SK-N-SH (cell line): ENCODE results near the gene HTT. TPM values are rescaled to one million over a fixed set of nuclear protein-coding genes. Genes with fewer than 3 reads are reported as not detected.

Source experiments
- CTCF ChIA-PET: fragments of 300-600, 350-600 bp; formaldehyde crosslinking; extraction: SDS; loops from one replicate; lab custom pipeline; 2021; lab: Yijun Ruan, JAX
- POLR2A ChIA-PET: fragments of 350-600 bp; sonication (Branson Sonifier 250); formaldehyde crosslinking; extraction: SDS; loops from one replicate; lab custom pipeline; 2020; ENCODE audit warnings: antibody characterized with exemption, inconsistent platforms; lab: Yijun Ruan, JAX
- DNase-seq: peaks from one replicate; pipeline ENCODE4 v3.0.0; 2012
- H2AFZ ChIP-seq: fragments of 200-600 bp; sonication (generic); 2 replicates; pipeline ENCODE4 v1.8.1; 2016; ENCODE audit warnings: antibody characterized with exemption, mild to moderate bottlenecking, low read depth
- H3F3A ChIP-seq: fragments of 200-600 bp; sonication (generic); replicated peaks from 2 replicates; pipeline ENCODE3; 2016; ENCODE audit warnings: antibody characterized with exemption, mild to moderate bottlenecking; ENCODE audit not compliant: insufficient read depth
- H3K27ac ChIP-seq, 2 experiments: fragments of 200-500 bp in 1 of 2; fragments of 200-600 bp in 1 of 2; sonication (Bioruptor generic) in 1 of 2; sonication (generic), shearing (Covaris generic) in 1 of 2; 2 replicates each; pipeline versions ENCODE4 v1.5.1 to v1.6.1; 2014 to 2016; ENCODE audit warnings: low read depth in 2 of 2, inconsistent platforms in 1 of 2, low read length in 1 of 2, mild to moderate bottlenecking in 1 of 2, mixed read lengths in 1 of 2
- H3K27me3 ChIP-seq: fragments of 200-600 bp; sonication (generic), shearing (Covaris generic); 2 replicates; pipeline ENCODE4 v1.6.1; 2016; ENCODE audit warnings: mixed run types; ENCODE audit not compliant: insufficient read depth
- H3K36me3 ChIP-seq, 2 experiments: fragments of 200-500 bp in 1 of 2; fragments of 200-600 bp in 1 of 2; sonication (Bioruptor generic) in 1 of 2; sonication (generic) in 1 of 2; replicated peaks in 1 of 2; 2 replicates each; pipeline versions ENCODE3 to v1.5.1; 2014 to 2016; ENCODE audit warnings: low read length in 1 of 2, mild to moderate bottlenecking in 1 of 2; ENCODE audit not compliant: insufficient read depth in 2 of 2, control insufficient read depth in 1 of 2
- H3K4me1 ChIP-seq, 2 experiments: fragments of 200-500 bp in 1 of 2; fragments of 200-600 bp in 1 of 2; sonication (Bioruptor generic) in 1 of 2; sonication (generic), shearing (Covaris generic) in 1 of 2; 2 replicates each; pipeline versions ENCODE4 v1.5.1 to v1.6.1; 2014 to 2016; ENCODE audit warnings: low read depth in 1 of 2, low read length in 1 of 2, mixed run types in 1 of 2; ENCODE audit not compliant: insufficient read depth in 2 of 2, control insufficient read depth in 1 of 2
- H3K4me2 ChIP-seq: fragments of 200-600 bp; sonication (generic), shearing (Covaris generic); 2 replicates; pipeline ENCODE4 v1.6.1; 2017; ENCODE audit warnings: mixed run types
- H3K4me3 ChIP-seq, 2 experiments: fragments of 200-500 bp in 1 of 2; fragments of 200-600 bp in 1 of 2; sonication (Bioruptor generic) in 1 of 2; sonication (generic), shearing (Covaris generic) in 1 of 2; 2 replicates each; pipeline versions ENCODE4 v1.5.1 to v1.8.1; 2014 to 2016; ENCODE audit warnings: low read depth in 2 of 2, inconsistent platforms in 1 of 2, low read length in 1 of 2, mild to moderate bottlenecking in 1 of 2, mixed read lengths in 1 of 2, moderate library complexity in 1 of 2
- H3K79me2 ChIP-seq: fragments of 200-600 bp; sonication (generic); 2 replicates; pipeline ENCODE4 v1.8.1; 2017; ENCODE audit warnings: mild to moderate bottlenecking; ENCODE audit not compliant: insufficient read depth
- H3K9ac ChIP-seq: fragments of 200-600 bp; sonication (generic); 2 replicates; pipeline ENCODE4 v1.6.1; 2017; ENCODE audit warnings: mixed run types
- H3K9me2 ChIP-seq: fragments of 200-600 bp; sonication (generic); 2 replicates; pipeline ENCODE4 v1.6.1; 2017; ENCODE audit warnings: mixed run types
- H3K9me3 ChIP-seq: fragments of 200-600 bp; sonication (generic); 2 replicates; pipeline ENCODE4 v1.6.1; 2017; ENCODE audit warnings: mixed run types, mild to moderate bottlenecking, moderate library complexity
- H4K20me1 ChIP-seq: fragments of 200-600 bp; sonication (generic); 2 replicates; pipeline ENCODE4 v1.6.1; 2017; ENCODE audit warnings: mild to moderate bottlenecking, mixed run types; ENCODE audit not compliant: insufficient read depth
- ELF1 ChIP-seq: IDR thresholded peaks from 2 replicates; pipeline ENCODE4 v1.4.0; 2012
- EP300 ChIP-seq, 2 experiments: IDR thresholded peaks; 2 replicates each; pipeline versions ENCODE4 v1.4.0 to v1.6.1; 2012; ENCODE audit warnings: borderline replicate concordance in 1 of 2, low read depth in 1 of 2, low read length in 1 of 2
- FOSL2 ChIP-seq: IDR thresholded peaks from 2 replicates; pipeline ENCODE4 v1.4.0; 2012; ENCODE audit warnings: low read depth, mild to moderate bottlenecking, moderate library complexity, borderline replicate concordance
- FOXM1 ChIP-seq: IDR thresholded peaks from 2 replicates; pipeline ENCODE4 v1.4.0; 2012; ENCODE audit warnings: low read depth, mild to moderate bottlenecking
- JUND ChIP-seq: IDR thresholded peaks from 2 replicates; pipeline ENCODE4 v1.4.0; 2012
- MEF2A ChIP-seq: IDR thresholded peaks from 2 replicates; pipeline ENCODE4 v1.4.0; 2012; ENCODE audit warnings: low read depth, borderline replicate concordance
- MXI1 ChIP-seq: IDR thresholded peaks from 2 replicates; pipeline ENCODE4 v1.6.1; 2012; ENCODE audit warnings: mild to moderate bottlenecking, low read depth, low read length, improper control_type of control experiment
- RAD21 ChIP-seq: IDR thresholded peaks from 2 replicates; pipeline ENCODE4 v1.6.1; 2012; ENCODE audit warnings: mild to moderate bottlenecking, low read length
- RFX5 ChIP-seq: IDR thresholded peaks from 2 replicates; pipeline ENCODE4 v1.6.1; 2012; ENCODE audit warnings: mild to moderate bottlenecking, improper control_type of control experiment, low read length
- RXRA ChIP-seq: IDR thresholded peaks from 2 replicates; pipeline ENCODE4 v1.4.0; 2012; ENCODE audit warnings: low read depth, mild to moderate bottlenecking, borderline replicate concordance
- SMC3 ChIP-seq: IDR thresholded peaks from 2 replicates; pipeline ENCODE4 v1.6.1; 2012; ENCODE audit warnings: low read depth, low read length, improper control_type of control experiment
- TAF1 ChIP-seq: IDR thresholded peaks from 2 replicates; pipeline ENCODE4 v1.6.1; 2012; ENCODE audit warnings: low read depth, mild to moderate bottlenecking, low read length, moderate library complexity, borderline replicate concordance
- TEAD4 ChIP-seq: IDR thresholded peaks from 2 replicates; pipeline ENCODE4 v1.4.0; 2012; ENCODE audit warnings: mild to moderate bottlenecking, borderline replicate concordance; ENCODE audit not compliant: insufficient read depth
- WGBS: methylation state at CpG from one replicate; pipeline ENCODE4 v1.1.6; 2017; ENCODE audit warnings: low lambda C conversion rate; 5-methylcytosine and 5-hydroxymethylcytosine counted together
- polyA plus RNA-seq, 3 experiments: library from polyadenylated mRNA; depleted of rRNA; stranded (reverse); fragments of >200 nt; gene quantifications; 2 replicates each; pipeline ENCODE4 v1.2.3, GENCODE V29; 2012
- TF ChIP-seq, protein P1 (sequence below): fragments of 200-600 bp; sonication (generic); IDR thresholded peaks from 2 replicates; pipeline ENCODE4 v1.6.1; 2017; ENCODE audit warnings: antibody characterized with exemption, mild to moderate bottlenecking, moderate library complexity
- TF ChIP-seq, protein P2 (sequence below): IDR thresholded peaks from 2 replicates; pipeline ENCODE4 v1.4.0; 2012; ENCODE audit warnings: low read depth, borderline replicate concordance
- TF ChIP-seq, protein P3 (sequence below): fragments of 150-350 bp; IDR thresholded peaks from 2 replicates; pipeline ENCODE4 v1.6.1; 2017; ENCODE audit warnings: antibody characterized with exemption, low read length, low read depth, borderline replicate concordance
- TF ChIP-seq, protein P4 (sequence below): IDR thresholded peaks from 2 replicates; pipeline ENCODE4 v1.4.0; 2012; ENCODE audit warnings: low read depth
- TF ChIP-seq, protein P5 (sequence below): IDR thresholded peaks from 2 replicates; pipeline ENCODE4 v1.4.0; 2012; ENCODE audit warnings: low read depth, borderline replicate concordance

Gene HTT
- polyA plus RNA-seq, 1 of the 3 experiments (the other 2 are of a cell fraction) = 11.3 TPM

DNA sequence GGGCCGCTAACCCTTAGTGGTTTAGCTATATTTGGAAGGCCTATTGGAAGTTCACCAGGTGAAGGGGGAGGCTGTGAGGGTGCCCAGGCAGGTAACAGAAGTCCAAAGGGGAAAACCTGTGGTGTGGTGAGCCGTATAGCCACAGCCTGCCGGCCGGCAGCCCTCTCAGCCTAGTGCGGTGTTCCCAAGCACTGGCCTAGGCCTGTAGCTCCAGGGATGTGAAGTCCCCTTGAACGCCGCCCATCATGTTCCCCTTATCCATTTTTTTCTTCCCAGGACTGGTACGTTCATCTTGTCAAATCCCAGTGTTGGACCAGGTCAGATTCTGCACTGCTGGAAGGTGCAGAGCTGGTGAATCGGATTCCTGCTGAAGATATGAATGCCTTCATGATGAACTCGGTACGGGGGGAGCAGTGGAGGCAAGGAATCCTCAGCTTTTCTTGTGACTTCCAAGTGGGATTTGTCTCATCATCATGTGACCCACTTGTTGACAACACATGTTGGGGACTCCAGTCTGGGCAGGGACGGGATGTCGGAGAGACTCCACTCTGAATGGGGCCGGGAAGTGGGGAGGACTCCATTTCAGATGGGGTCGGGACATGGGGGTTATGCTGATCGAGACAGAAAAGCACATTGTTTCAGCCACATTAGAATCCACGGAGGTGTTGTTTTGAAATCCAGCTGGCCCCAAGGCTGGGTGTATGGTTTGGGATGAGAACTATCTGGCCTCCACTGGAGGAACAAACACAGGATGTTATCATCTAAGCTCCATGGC lies 135.3 kb downstream of the HTT start:
- Histone ChIP-seq H3F3A (no peaks in the 10 kb centered on the region), H2AFZ (no peak overlapping the region), H3K27ac (no peak overlapping the region), H3K9ac (no peak overlapping the region), H3K79me2 (no peaks in the 10 kb centered on the region), H3K4me2 (no peak overlapping the region), H4K20me1 (no peaks in the 10 kb centered on the region), H3K4me1 (peaks cover 0 to 9% of the 10 kb centered on the region in 2 experiments; a peak in 2 of 4 replicates), H3K36me3 (peaks cover 60 to 89% of the 10 kb centered on the region in 2 experiments), H3K27me3 (no peaks in the 10 kb centered on the region), H3K4me3 (no peak overlapping the region), H3K9me2 (no peaks in the 10 kb centered on the region), H3K9me3 (no peaks in the 10 kb centered on the region)
- no peak for DNase-seq
- ChIA-PET CTCF (interaction anchor here (1.2 to 2.1 kb wide), 3 partner anchors 10 to 15 kb away, joined by 3 to 5 read pairs (median 4); no protein-coding TSS in a partner anchor), POLR2A (no interaction called here)
- TF ChIP-seq FOXM1 = no peak
- TF ChIP-seq MXI1 = no peak
- TF ChIP-seq, protein P1, sequence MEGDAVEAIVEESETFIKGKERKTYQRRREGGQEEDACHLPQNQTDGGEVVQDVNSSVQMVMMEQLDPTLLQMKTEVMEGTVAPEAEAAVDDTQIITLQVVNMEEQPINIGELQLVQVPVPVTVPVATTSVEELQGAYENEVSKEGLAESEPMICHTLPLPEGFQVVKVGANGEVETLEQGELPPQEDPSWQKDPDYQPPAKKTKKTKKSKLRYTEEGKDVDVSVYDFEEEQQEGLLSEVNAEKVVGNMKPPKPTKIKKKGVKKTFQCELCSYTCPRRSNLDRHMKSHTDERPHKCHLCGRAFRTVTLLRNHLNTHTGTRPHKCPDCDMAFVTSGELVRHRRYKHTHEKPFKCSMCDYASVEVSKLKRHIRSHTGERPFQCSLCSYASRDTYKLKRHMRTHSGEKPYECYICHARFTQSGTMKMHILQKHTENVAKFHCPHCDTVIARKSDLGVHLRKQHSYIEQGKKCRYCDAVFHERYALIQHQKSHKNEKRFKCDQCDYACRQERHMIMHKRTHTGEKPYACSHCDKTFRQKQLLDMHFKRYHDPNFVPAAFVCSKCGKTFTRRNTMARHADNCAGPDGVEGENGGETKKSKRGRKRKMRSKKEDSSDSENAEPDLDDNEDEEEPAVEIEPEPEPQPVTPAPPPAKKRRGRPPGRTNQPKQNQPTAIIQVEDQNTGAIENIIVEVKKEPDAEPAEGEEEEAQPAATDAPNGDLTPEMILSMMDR = no peak
- TF ChIP-seq, protein P2, sequence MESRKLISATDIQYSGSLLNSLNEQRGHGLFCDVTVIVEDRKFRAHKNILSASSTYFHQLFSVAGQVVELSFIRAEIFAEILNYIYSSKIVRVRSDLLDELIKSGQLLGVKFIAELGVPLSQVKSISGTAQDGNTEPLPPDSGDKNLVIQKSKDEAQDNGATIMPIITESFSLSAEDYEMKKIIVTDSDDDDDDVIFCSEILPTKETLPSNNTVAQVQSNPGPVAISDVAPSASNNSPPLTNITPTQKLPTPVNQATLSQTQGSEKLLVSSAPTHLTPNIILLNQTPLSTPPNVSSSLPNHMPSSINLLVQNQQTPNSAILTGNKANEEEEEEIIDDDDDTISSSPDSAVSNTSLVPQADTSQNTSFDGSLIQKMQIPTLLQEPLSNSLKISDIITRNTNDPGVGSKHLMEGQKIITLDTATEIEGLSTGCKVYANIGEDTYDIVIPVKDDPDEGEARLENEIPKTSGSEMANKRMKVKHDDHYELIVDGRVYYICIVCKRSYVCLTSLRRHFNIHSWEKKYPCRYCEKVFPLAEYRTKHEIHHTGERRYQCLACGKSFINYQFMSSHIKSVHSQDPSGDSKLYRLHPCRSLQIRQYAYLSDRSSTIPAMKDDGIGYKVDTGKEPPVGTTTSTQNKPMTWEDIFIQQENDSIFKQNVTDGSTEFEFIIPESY = no peak
- no peak for TF ChIP-seq EP300 (IDR thresholded peaks at IDR 0.05; ENCODE audit: borderline replicate concordance in 1 of 2, low read depth in 1 of 2, low read length in 1 of 2)
- no peak for TF ChIP-seq RFX5
- no peak for TF ChIP-seq JUND
- TF ChIP-seq RXRA = no peak
- TF ChIP-seq TAF1 = no peak
- no peak for TF ChIP-seq TEAD4
- no peak for TF ChIP-seq SMC3
- 96% methylated on average over 17 of the region's 17 CpGs for WGBS

DNA sequence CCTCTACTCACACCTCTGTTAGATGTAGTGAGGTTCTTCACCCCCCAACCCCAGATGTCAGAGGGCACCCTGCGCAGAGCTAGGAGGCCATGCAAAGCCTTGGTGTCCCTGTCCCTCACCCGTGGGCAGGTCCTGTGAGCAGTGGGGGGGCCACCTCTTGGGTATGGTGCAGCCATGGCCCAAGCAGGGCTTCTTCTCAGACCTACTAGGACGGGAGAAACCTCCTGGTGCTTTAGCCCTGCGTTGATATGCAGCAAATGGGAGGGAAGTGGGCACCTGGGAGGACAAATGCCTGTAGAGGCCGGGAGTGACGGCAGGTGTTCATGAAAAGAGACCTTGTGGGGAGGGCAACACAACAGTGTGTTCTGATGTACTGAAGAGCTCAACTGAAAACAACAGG lies 136.0 kb downstream of the HTT start:
- no peak for DNase-seq
- Histone ChIP-seq H3K4me3 (no peak overlapping the region), H3K27me3 (no peaks in the 10 kb centered on the region), H3K4me1 (peaks cover 0 to 9% of the 10 kb centered on the region in 2 experiments; a peak in 2 of 4 replicates), H2AFZ (no peak overlapping the region), H3K4me2 (no peak overlapping the region), H4K20me1 (no peaks in the 10 kb centered on the region), H3K36me3 (peaks cover 60 to 91% of the 10 kb centered on the region in 2 experiments), H3F3A (no peaks in the 10 kb centered on the region), H3K9me3 (no peaks in the 10 kb centered on the region), H3K27ac (no peak overlapping the region), H3K9ac (no peak overlapping the region), H3K79me2 (no peaks in the 10 kb centered on the region), H3K9me2 (no peaks in the 10 kb centered on the region)
- ChIA-PET POLR2A (no interaction called here), CTCF (interaction anchor here (0.9 to 1.2 kb wide), 2 partner anchors 15 to 74 kb away, joined by 3 to 4 read pairs; no protein-coding TSS in a partner anchor)
- WGBS = 96% methylated on average over 5 of the region's 6 CpGs
- TF ChIP-seq, protein P3, sequence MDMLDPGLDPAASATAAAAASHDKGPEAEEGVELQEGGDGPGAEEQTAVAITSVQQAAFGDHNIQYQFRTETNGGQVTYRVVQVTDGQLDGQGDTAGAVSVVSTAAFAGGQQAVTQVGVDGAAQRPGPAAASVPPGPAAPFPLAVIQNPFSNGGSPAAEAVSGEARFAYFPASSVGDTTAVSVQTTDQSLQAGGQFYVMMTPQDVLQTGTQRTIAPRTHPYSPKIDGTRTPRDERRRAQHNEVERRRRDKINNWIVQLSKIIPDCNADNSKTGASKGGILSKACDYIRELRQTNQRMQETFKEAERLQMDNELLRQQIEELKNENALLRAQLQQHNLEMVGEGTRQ = no peak
- no peak for TF ChIP-seq MEF2A
- TF ChIP-seq RAD21 = no peak
- TF ChIP-seq TEAD4 = no peak
- TF ChIP-seq FOXM1 = no peak
- no peak for TF ChIP-seq FOSL2
- TF ChIP-seq MXI1 = no peak
- TF ChIP-seq, protein P1 = no peak
- TF ChIP-seq, protein P4, sequence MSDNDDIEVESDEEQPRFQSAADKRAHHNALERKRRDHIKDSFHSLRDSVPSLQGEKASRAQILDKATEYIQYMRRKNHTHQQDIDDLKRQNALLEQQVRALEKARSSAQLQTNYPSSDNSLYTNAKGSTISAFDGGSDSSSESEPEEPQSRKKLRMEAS = no peak
- TF ChIP-seq, protein P5, sequence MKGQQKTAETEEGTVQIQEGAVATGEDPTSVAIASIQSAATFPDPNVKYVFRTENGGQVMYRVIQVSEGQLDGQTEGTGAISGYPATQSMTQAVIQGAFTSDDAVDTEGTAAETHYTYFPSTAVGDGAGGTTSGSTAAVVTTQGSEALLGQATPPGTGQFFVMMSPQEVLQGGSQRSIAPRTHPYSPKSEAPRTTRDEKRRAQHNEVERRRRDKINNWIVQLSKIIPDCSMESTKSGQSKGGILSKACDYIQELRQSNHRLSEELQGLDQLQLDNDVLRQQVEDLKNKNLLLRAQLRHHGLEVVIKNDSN = no peak
- no peak for TF ChIP-seq ELF1
